Measurements from ENCODE around the gene CKS1B.
A peak's percentile ranks its signal among the peaks of the same experiment; 100 is the strongest.

The CKS1B gene

GRCh38 chr1:154945962-154946850 is 28.3 kb upstream of the CKS1B start:
- no peak for DNase-seq

GRCh38 chr1:154948079-154948478 is 26.4 kb upstream of the CKS1B start:
- DNase-seq = no peak

GRCh38 chr1:154951901-154952657 is 22.4 kb upstream of the CKS1B start:
- no peak for DNase-seq

- no peak for DNase-seq
These were observed 21.8 kb upstream of the CKS1B start for GRCh38 chr1:154952664-154953063.

- DNase-seq = no peak
These were observed 20.9 kb upstream of the CKS1B start for GRCh38 chr1:154953611-154954038.

GRCh38 chr1:154954541-154954940 is 19.9 kb upstream of the CKS1B start:
- DNase-seq = no peak

DNA sequence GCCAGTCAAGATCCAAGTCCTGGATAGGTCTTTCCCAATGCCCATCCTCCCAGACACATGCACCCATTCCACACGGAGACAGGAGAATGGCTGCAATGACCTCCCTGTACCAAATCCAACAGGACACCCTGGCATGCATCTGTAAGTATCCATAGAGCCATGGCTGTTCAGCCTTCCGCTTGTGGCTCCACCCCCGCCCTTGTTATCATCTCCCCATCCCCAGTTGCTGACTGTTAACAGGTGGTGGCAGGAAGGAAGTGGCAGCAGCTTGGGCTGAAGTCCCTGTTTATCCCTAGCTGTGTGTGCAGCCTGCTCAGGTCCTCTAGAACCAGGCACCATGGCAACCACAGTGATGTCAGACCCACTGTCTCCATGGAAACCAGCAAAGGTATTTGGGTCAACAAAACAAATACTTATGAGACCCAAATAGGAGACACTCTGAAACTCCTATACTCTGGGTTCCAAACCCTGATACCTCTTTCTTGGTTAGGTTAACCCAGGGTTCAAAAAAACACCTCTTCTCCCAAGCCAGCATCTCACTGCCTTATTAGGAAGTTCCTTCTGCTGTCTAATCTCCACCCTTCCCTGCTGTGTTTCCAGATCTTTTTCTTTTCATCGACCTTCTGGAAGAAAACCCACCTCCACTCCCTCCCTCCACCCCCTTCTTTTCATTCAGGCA is 19.3 kb upstream of the CKS1B start:
- peak in 1 of 2 donors; percentile 47 for DNase-seq

DNA sequence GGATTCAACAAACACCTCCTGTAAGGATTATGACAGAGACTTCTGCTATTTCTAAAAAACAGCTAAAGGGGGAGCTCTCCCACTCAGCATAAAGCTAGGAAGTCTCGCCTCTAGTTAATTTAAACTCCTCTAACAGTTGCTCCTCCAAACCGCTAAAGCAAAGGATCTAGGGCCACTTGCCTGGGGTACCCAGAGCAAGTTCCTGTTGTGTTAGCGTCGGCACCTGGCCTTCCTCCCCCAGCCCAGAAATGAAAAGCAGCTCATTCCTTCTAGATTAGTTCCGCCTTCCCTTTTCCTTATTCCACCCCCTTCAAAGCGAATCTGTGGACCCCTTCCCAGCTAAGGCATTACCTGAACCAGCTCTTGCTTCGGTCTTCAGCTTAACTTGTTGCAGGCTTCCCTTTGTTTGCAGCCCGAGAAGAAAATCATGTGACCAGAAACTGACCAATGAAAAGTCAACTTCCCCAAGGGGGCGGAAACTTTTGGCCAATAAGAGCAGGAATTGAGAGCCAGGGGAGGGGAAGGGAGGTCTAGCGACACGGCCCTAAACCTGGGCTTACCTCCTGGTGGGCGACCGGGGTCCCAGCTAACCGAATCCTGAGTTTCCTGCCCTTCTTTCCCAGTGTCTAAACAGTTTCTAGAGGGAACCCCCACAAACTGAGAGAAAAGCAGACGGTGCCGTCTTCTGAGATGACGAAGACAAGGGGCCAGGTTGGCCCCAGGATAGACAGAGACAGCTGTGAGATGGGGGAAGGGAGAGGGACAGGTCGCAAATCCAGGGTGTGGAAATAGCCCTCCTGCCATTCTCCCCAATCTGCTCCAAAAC is 18.6 kb upstream of the CKS1B start, which contains the start of gene PBXIP1:
Gene PBXIP1 (minus strand): TSS at position 382 of the 826 bp plus-strand sequence. CDS start 2,378 bp downstream, outside the sequence.
- peak; percentile 47 to 84 for DNase-seq

- no peak for DNase-seq
These were observed 17.9 kb upstream of the CKS1B start for GRCh38 chr1:154956544-154956941.

DNA sequence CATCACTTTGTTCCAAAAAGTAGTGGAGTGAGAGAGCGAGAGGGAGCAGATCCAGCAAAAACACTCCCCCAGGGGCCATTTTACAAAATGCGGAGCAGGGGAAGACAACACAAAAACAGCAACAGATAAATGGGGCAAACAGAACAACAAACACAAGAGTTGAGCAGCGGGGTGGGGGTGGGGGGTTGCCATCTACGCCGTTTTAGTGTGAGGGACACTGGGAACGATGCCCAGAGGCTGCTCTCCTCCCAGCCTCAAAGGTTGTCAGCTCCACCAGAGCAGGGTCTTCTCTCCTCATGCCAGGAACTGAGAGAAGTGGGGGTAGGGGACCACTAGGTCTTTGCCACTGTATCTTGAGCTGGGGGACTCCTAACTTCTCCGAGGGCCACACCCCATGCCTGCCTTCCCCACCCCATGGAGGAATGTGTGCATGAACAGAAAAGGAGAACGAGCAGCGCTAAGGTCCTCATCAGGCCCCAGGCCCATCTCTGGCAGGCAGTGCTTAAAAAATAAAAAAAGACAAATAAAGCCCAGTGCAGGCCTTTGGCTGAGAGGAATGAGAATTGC is 17.3 kb upstream of the CKS1B start:
- DNase-seq = no peak

- no peak for DNase-seq
These were observed 16.4 kb upstream of the CKS1B start for GRCh38 chr1:154958036-154958435.

- no peak for DNase-seq
These were observed 15.6 kb upstream of the CKS1B start for GRCh38 chr1:154958681-154959425.

DNA sequence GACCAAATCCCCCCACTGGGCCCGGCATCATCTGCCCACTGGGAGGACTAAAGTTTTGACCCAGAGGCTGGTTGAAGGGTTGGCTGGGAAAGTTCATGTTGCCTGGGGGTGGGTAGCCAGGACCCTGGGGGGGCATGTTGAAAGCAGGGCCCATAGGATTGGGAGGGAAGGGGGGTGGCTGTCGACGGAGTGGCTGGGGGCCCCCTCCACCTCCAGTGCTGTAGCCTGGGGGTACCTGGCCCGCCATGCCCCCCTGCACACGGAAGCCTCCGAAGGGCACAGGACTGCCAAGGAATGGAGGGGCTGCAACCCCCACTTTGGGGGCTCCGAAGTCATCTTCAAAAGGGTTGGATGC is 15.1 kb upstream of the CKS1B start:
- DNase-seq = no peak

GRCh38 chr1:154960446-154961136 is 13.9 kb upstream of the CKS1B start:
- DNase-seq = no peak

DNA sequence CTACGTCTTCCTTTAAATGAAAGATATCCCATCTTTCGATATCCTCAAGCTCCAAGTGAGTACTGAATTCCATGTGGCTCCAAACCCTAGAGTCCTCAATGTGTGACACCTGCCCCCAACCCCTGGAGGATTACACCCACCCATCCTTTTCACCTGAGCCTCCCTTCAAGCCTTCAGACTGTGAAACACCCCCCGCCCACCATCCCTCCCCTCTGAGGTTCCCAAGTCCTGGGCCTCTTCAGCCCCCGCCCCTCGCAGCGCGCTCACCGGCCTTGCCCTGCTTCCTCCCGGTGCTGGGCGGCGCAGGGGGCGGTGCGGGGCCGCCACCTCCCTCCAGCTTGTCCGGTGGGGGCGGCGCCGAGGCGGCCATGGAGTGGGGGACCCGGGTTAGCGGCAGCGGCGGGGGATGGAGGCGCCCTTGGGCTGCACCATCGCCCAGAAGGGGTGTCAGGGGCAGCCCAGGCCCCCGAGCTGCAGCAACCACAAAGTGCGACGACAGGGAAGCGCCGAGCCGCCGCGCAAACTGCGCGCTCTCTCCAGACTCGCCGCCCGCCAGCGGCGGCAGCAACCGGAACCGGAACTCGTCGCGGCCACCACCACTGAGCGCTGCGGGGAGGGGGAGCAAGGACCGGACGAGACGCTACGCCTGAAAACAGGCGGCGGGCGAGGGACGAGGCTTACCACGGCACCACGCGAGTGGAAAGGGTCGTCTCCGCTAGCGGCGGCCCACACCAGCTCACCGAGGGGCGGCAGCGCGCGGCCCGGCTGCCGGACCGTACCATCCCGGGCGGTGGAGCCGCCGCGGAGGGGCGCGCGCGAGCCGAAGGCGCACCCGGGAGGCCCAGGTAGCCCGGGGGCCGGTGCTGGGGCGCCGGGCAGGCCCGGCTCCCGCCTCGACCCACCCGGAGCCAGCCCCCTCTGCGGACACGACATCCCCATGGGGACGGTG is 13.0 kb upstream of the CKS1B start, which contains the start of gene PYGO2:
Gene PYGO2 (minus strand): TSS at position 576 of the 949 bp plus-strand sequence. CDS start 206 bp downstream, at position 370.
- peak; percentile 42 to 92 for DNase-seq

GRCh38 chr1:154962156-154962749 is 12.2 kb upstream of the CKS1B start:
- no peak for DNase-seq

DNA sequence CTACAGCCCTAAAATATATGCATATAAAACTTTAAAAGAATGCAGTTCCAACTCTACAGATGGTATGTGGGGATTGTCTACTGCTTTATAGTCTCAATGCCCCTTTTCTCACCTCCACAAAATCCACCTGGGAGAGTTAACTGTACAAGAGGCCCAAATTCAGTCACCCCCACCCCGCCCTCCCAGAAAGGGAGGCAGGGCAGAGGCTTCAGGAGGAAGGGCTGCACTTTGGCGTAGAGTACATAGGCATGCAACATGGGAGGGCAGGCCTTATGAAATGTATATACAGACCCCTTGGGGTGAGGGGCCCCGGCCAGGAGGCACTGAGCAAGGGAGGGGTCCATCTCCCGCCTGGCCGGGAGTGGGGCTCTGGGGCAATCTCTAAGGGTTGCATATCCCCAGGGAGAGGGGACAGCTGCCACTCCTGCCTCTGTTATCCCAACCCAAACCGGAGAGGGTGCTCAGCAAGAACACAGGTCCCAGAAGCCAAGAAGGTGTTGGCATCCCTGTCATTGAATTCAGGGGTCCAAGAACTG is 11.6 kb upstream of the CKS1B start:
- DNase-seq = no peak

- no peak for DNase-seq
These were observed 10.8 kb upstream of the CKS1B start for GRCh38 chr1:154963643-154964042.

DNA sequence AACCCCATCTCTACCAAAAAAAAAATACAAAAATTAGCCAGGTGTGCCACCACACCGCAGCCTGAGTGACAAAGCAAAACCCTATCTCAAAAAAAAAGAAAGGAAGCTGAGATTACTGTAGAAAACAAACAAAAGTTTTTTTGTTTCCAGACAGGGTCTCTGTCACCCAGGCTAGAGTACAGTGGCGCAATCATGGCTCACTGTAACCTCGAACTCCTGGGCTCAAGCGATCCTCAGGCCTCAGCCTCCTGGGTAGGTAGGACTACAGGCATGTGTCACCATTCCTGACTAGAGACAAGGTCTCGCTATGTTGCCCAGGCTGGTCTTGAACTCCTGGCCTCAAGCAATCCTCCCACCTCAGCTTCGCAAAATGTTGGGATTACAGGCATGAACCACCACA is 10.1 kb upstream of the CKS1B start:
- DNase-seq = no peak

All from bone marrow (tissue), 2 donors.